ENCODE data around the gene PROKR1.

- TF ChIP-seq CTCF (IDR thresholded peaks at IDR 0.05) (no peak), POLR2A (IDR thresholded peaks at IDR 0.05) (no peak)
These were observed 36.6 kb upstream of the PROKR1 start for GRCh38 chr2:68606759-68607158.
